CD14-positive monocyte (primary cell): ENCODE data around the gene SCFD1. TPM values are rescaled to one million over a fixed set of nuclear protein-coding genes. Genes with fewer than 3 reads are reported as not detected.
A peak's percentile ranks its signal among the peaks of the same experiment; 100 is the strongest.
"Not testable (repeated sequence)": the region's sequence is repeated elsewhere in the genome, so short reads cannot be mapped to it uniquely, and the experiment has no call there.

ENCODE experiments used
- DNase-seq, 3 donors: peaks; one replicate each; pipeline ENCODE4 v3.0.0-alpha.2; 2011 to 2022
- H2AFZ ChIP-seq: 2 replicates; pipeline ENCODE4 v1.6.0; 2012; ENCODE audit warnings: mild to moderate bottlenecking, low read depth, low read length, inconsistent platforms; ENCODE audit not compliant: insufficient read depth, poor library complexity, severe bottlenecking
- H3K27ac ChIP-seq, 2 donors: 1 replicate in 1 of 2; 2 replicates in 1 of 2; pipeline ENCODE4 v1.5.1; 2012 to 2013; ENCODE audit warnings: low read length in 2 of 2, control low read depth in 1 of 2, inconsistent platforms in 1 of 2, low read depth in 1 of 2, mild to moderate bottlenecking in 1 of 2
- H3K27me3 ChIP-seq, 2 donors: one replicate each; pipeline versions ENCODE4 v1.6.0 to v1.6.1; 2011 to 2013; ENCODE audit warnings: low read length in 2 of 2; ENCODE audit not compliant: control insufficient read depth in 2 of 2, insufficient read depth in 2 of 2
- H3K36me3 ChIP-seq, 2 donors: replicated peaks in 1 of 2; 1 replicate in 1 of 2; 2 replicates in 1 of 2; pipeline versions ENCODE4 v1.5.1 to v1.6.1; 2012 to 2013; ENCODE audit warnings: low read length in 2 of 2, control low read depth in 1 of 2, inconsistent platforms in 1 of 2, mild to moderate bottlenecking in 1 of 2; ENCODE audit not compliant: insufficient read depth in 2 of 2, control insufficient read depth in 1 of 2
- H3K4me1 ChIP-seq, 2 donors: 1 replicate in 1 of 2; 2 replicates in 1 of 2; pipeline versions ENCODE4 v1.5.1 to v1.6.1; 2012 to 2013; ENCODE audit warnings: low read length in 2 of 2, control low read depth in 1 of 2, inconsistent platforms in 1 of 2, mild to moderate bottlenecking in 1 of 2, moderate library complexity in 1 of 2; ENCODE audit not compliant: insufficient read depth in 2 of 2, control insufficient read depth in 1 of 2
- H3K4me2 ChIP-seq: replicated peaks from 2 replicates; pipeline ENCODE3; 2012; ENCODE audit warnings: low read length, moderate library complexity, mild to moderate bottlenecking; ENCODE audit not compliant: poor library complexity, severe bottlenecking; ENCODE audit errors: extremely low read depth
- H3K4me3 ChIP-seq, 3 experiments: fragments of 200-600 bp in 1 of 3; sonication (generic) in 1 of 3; replicated peaks in 1 of 3; 1 replicate in 2 of 3; 2 replicates in 1 of 3; pipeline ENCODE4 v1.5.1; 2011 to 2013; ENCODE audit warnings: low read length in 3 of 3, mild to moderate bottlenecking in 3 of 3, control low read depth in 2 of 3, low read depth in 2 of 3, inconsistent platforms in 1 of 3, moderate library complexity in 1 of 3
- H3K79me2 ChIP-seq: 2 replicates; pipeline ENCODE4 v1.6.0; 2012; ENCODE audit warnings: mild to moderate bottlenecking, control low read depth, inconsistent platforms, low read length, moderate library complexity; ENCODE audit not compliant: insufficient read depth
- H3K9ac ChIP-seq: 2 replicates; pipeline ENCODE4 v1.6.0; 2017; ENCODE audit warnings: low read length, mild to moderate bottlenecking; ENCODE audit not compliant: insufficient read depth, poor library complexity, severe bottlenecking
- H3K9me3 ChIP-seq, 2 donors: replicated peaks in 1 of 2; 1 replicate in 1 of 2; 2 replicates in 1 of 2; pipeline versions ENCODE4 v1.5.1 to v1.6.1; 2012 to 2013; ENCODE audit warnings: low read length in 2 of 2, control low read depth in 1 of 2; ENCODE audit not compliant: control insufficient read depth in 1 of 2, insufficient read depth in 1 of 2
- H4K20me1 ChIP-seq: 2 replicates; pipeline ENCODE4 v1.6.0; 2012; ENCODE audit warnings: mild to moderate bottlenecking, low read length, control low read depth, moderate library complexity; ENCODE audit not compliant: insufficient read depth
- H3K27ac Mint-ChIP-seq, 7 donors: one replicate each; pipeline ENCODE4 v1.8.0; 2020; ENCODE audit warnings: mild to moderate bottlenecking in 7 of 7, mixed read lengths in 7 of 7, moderate library complexity in 6 of 7, inconsistent platforms in 2 of 7
- H3K27me3 Mint-ChIP-seq, 3 donors: one replicate each; pipeline ENCODE4 v1.8.0; 2021 to 2022; ENCODE audit warnings: low read depth in 3 of 3, mild to moderate bottlenecking in 3 of 3, mixed read lengths in 3 of 3, moderate library complexity in 3 of 3, inconsistent platforms in 1 of 3
- H3K36me3 Mint-ChIP-seq, 2 donors: one replicate each; pipeline ENCODE4 v1.8.0; 2020; ENCODE audit warnings: mixed read lengths in 2 of 2, inconsistent platforms in 1 of 2, mild to moderate bottlenecking in 1 of 2
- H3K4me1 Mint-ChIP-seq: one replicate; pipeline ENCODE4 v1.8.0; 2020; ENCODE audit warnings: mild to moderate bottlenecking, mixed read lengths
- H3K4me3 Mint-ChIP-seq, 2 donors: one replicate each; pipeline ENCODE4 v1.8.0; 2020; ENCODE audit warnings: mild to moderate bottlenecking in 2 of 2, mixed read lengths in 2 of 2, moderate library complexity in 1 of 2
- H3K9me3 Mint-ChIP-seq, 7 donors: one replicate each; pipeline ENCODE4 v1.8.0; 2020 to 2022; ENCODE audit warnings: mixed read lengths in 7 of 7, mild to moderate bottlenecking in 6 of 7, moderate library complexity in 6 of 7, inconsistent platforms in 2 of 7
- WGBS: methylation state at CpG from one replicate; pipeline ENCODE4 v1.1.5; 2013; ENCODE audit warnings: missing lambda C conversion rate; ENCODE audit not compliant: insufficient coverage; 5-methylcytosine and 5-hydroxymethylcytosine counted together
- intact Hi-C, 2 donors: fragments of 100-400 bp; cut with micrococcal nuclease; formaldehyde crosslinking; loops; one replicate each; pipeline versions ENCODE4 v1.15.0 to v1.15.1; 2023
- polyA plus RNA-seq, 3 donors: library from polyadenylated mRNA; depleted of rRNA in 1 of 3; unstranded in 2 of 3; stranded (reverse) in 1 of 3; fragments of 300-500 nt in 2 of 3; fragments of >200 nt in 1 of 3; fragmentation: Illumina TruSeq in 2 of 3; gene quantifications; 1 replicate in 2 of 3; 2 replicates in 1 of 3; pipeline ENCODE4 v1.2.3, GENCODE V29; 2012 to 2021
- TF ChIP-seq, protein P1 (sequence below): fragments of 200-600 bp; IDR thresholded peaks from one replicate; pipeline ENCODE4 v1.8.0; 2022; ENCODE audit warnings: antibody characterized with exemption, mild to moderate bottlenecking

SCFD1 gene
- polyA plus RNA-seq, 3 donors: 33.1 to 64.1 (median 44.9) TPM

DNA sequence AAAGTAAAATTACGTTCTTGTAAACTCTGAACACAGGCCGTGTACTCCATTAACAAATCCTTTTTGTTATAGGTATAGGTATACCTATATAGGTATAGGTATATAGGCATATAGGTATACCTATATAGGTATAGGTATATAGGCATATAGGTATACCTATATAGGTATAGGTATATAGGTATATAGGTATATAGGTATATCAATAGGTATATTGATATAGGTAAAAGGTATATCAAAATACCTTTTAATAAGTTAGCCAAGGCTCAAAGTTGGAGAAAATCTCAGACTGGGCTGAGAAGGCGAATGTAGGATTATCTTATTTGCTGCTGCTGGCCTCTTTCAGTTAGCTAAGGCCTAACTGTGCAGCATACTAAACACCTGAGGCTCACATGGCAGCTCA lies 3.4 kb downstream of the SCFD1 start:
- Histone ChIP-seq H3K4me3 (no peak overlapping the region), H3K79me2 (peaks cover 83% of the 10 kb centered on the region), H4K20me1 (peaks cover 46% of the 10 kb centered on the region), H3K27ac (no peak overlapping the region), H3K27me3 (no peaks in the 10 kb centered on the region), H3K36me3 (peaks cover 7 to 21% of the 10 kb centered on the region in 2 donors), H3K9ac (no peak overlapping the region), H3K4me1 (peaks cover 24 to 34% of the 10 kb centered on the region in 2 donors), H2AFZ (no peak overlapping the region), H3K4me2 (no peak overlapping the region), H3K9me3 (no peaks in the 10 kb centered on the region)
- TF ChIP-seq, protein P1, sequence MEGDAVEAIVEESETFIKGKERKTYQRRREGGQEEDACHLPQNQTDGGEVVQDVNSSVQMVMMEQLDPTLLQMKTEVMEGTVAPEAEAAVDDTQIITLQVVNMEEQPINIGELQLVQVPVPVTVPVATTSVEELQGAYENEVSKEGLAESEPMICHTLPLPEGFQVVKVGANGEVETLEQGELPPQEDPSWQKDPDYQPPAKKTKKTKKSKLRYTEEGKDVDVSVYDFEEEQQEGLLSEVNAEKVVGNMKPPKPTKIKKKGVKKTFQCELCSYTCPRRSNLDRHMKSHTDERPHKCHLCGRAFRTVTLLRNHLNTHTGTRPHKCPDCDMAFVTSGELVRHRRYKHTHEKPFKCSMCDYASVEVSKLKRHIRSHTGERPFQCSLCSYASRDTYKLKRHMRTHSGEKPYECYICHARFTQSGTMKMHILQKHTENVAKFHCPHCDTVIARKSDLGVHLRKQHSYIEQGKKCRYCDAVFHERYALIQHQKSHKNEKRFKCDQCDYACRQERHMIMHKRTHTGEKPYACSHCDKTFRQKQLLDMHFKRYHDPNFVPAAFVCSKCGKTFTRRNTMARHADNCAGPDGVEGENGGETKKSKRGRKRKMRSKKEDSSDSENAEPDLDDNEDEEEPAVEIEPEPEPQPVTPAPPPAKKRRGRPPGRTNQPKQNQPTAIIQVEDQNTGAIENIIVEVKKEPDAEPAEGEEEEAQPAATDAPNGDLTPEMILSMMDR: no peak
- intact Hi-C loops: no loop called here
- Mint-ChIP-seq H3K36me3 (peaks cover 22 to 34% of the 10 kb centered on the region in 2 donors), H3K27me3 (no peaks in the 10 kb centered on the region), H3K4me1 (peaks cover 27% of the 10 kb centered on the region), H3K9me3 (no peaks in the 10 kb centered on the region), H3K27ac (peak overlapping the region in 1 of 7 donors; percentile 50), H3K4me3 (no peak overlapping the region)
- 100% methylated on average over 1 of the region's 3 CpGs for WGBS
- DNase-seq: no peak

DNA sequence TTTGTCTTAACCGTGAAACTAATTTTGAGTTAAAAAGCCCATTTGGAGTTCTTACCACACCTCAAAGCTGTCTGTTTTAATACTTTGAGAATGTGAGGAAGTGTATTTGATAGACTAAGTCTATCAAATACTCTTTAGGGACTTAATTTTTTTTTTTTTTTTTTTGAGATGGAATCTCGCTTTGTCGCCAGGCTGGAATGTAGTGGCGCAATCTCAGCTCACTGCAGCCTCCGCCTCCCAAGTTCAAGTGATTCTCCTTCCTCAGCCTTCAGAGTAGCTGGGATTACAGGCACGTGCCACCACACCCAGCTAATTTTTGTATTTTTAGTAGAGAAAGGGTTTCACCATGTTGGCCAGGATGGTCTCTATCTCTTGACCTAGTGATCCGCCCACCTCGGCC lies 7.3 kb downstream of the SCFD1 start:
- H3K79me2 ChIP-seq: peaks cover 81% of the 10 kb centered on the region
- H3K4me1 Mint-ChIP-seq, H3K27me3 ChIP-seq, H3K27ac ChIP-seq, H3K4me3 Mint-ChIP-seq, DNase-seq, H3K27me3 Mint-ChIP-seq, H3K9me3 ChIP-seq, H3K4me1 ChIP-seq, H3K9ac ChIP-seq, H3K4me2 ChIP-seq, H2AFZ ChIP-seq, H3K9me3 Mint-ChIP-seq, H3K4me3 ChIP-seq, intact Hi-C loops: not testable (repeated sequence)
- WGBS: no CpG with 5 or more reads among the region's 8 CpGs
- peaks cover 42 to 62% of the 10 kb centered on the region in 2 donors for H3K36me3 Mint-ChIP-seq
- H4K20me1 ChIP-seq: peaks cover 59% of the 10 kb centered on the region
- H3K36me3 ChIP-seq: peaks cover 37 to 54% of the 10 kb centered on the region in 2 donors
- peak overlapping the region in 1 of 7 donors; percentile 55 for H3K27ac Mint-ChIP-seq
